ENCODE measurements around the gene OVOL3. TPM values are rescaled to one million over a fixed set of nuclear protein-coding genes. Genes with fewer than 3 reads are reported as not detected.

Gene OVOL3
- total RNA-seq, 1 experiment from 2014 or later = not detected

DNA sequence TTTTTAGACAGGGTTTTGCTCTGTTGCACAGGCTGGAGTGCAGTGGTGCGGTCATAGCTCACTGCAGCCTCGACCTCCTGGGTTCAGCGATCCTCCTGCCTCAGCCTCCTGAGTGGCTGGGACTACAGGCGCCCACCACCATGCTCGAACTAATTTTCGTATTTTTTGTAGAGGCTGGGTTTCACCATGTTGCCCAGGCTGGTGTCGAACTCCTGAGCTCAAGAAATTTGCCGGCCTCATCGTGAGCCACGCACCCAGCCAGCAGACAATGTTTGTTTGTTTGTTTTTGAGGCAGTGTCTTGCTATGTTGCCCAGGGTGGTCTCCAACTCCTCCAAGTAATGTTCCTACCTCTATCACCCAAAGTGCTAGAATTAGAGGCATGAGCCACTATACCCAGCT, 42.2 kb downstream of the OVOL3 start:
- no peak for DNase-seq (ENCODE audit: extremely low read depth, low read depth)

- DNase-seq (ENCODE audit: extremely low read depth, low read depth) = no peak
Measured at GRCh38 chr19:36160821-36161596, 50.1 kb downstream of the OVOL3 start.

Other genes starting within 250 kb of the OVOL3 start
- 12.2 and 19.5 TPM in 2 replicates for gene APLP1, start 242.6 kb upstream of the OVOL3 start, total RNA-seq (2014; rRNA removed; shearing (Covaris generic))
- 4.3 and 5.1 TPM in 2 replicates for gene NFKBID, start 210.6 kb upstream of the OVOL3 start, total RNA-seq (2014; rRNA removed; shearing (Covaris generic))
- not detected in 2 replicates for gene HCST, start 208.6 kb upstream of the OVOL3 start, total RNA-seq (2014; rRNA removed; shearing (Covaris generic))
- 0.64 TPM in 1 of 2 replicates, not detected in the other for gene TYROBP, start 202.8 kb upstream of the OVOL3 start, total RNA-seq (2014; rRNA removed; shearing (Covaris generic))
- 3.5 and 6.1 TPM in 2 replicates for gene LRFN3, start 174.8 kb upstream of the OVOL3 start, total RNA-seq (2014; rRNA removed; shearing (Covaris generic))
- 19.8 and 26.1 TPM in 2 replicates for gene SDHAF1, start 116.0 kb upstream of the OVOL3 start, total RNA-seq (2014; rRNA removed; shearing (Covaris generic))
- 0.22 and 0.26 TPM in 2 replicates for gene SYNE4, start 102.3 kb upstream of the OVOL3 start, total RNA-seq (2014; rRNA removed; shearing (Covaris generic))
- 21.1 and 25.6 TPM in 2 replicates for gene ALKBH6, start 96.9 kb upstream of the OVOL3 start, total RNA-seq (2014; rRNA removed; shearing (Covaris generic))
- 0.27 and 0.35 TPM in 2 replicates for gene CLIP3, start 78.3 kb upstream of the OVOL3 start, total RNA-seq (2014; rRNA removed; shearing (Covaris generic))
- 2.9 and 3.0 TPM in 2 replicates for gene THAP8, start 56.9 kb upstream of the OVOL3 start, total RNA-seq (2014; rRNA removed; shearing (Covaris generic))
- gene WDR62, start 56.2 kb upstream of the OVOL3 start, total RNA-seq (2014; rRNA removed; shearing (Covaris generic)) = 12.3 and 13.7 TPM in 2 replicates
- 90.1 and 139 TPM in 2 replicates for gene POLR2I, start 3.7 kb downstream of the OVOL3 start, total RNA-seq (2014; rRNA removed; shearing (Covaris generic))
- 147 and 154 TPM in 2 replicates for gene TBCB, start 4.3 kb downstream of the OVOL3 start, total RNA-seq (2014; rRNA removed; shearing (Covaris generic))
- 417 and 452 TPM in 2 replicates for gene CAPNS1, start 28.9 kb downstream of the OVOL3 start, total RNA-seq (2014; rRNA removed; shearing (Covaris generic))
- not detected in 2 replicates for gene COX7A1, start 41.3 kb downstream of the OVOL3 start, total RNA-seq (2014; rRNA removed; shearing (Covaris generic))
- gene ZNF565, start 103.5 kb downstream of the OVOL3 start, total RNA-seq (2014; rRNA removed; shearing (Covaris generic)) = 5.4 and 6.5 TPM in 2 replicates
- gene ZNF146, start 104.0 kb downstream of the OVOL3 start, total RNA-seq (2014; rRNA removed; shearing (Covaris generic)) = 132 and 138 TPM in 2 replicates